Measurements from ENCODE around the gene SPACA6. TPM values are rescaled to one million over a fixed set of nuclear protein-coding genes. Genes with fewer than 3 reads are reported as not detected.
"Not testable (repeated sequence)": the region's sequence is repeated elsewhere in the genome, so short reads cannot be mapped to it uniquely, and the experiment has no call there.

The SPACA6 gene
- total RNA-seq, 2 experiments from 2014 or later, result 3.1 to 3.9 TPM

- H3K27me3 Mint-ChIP-seq; H3K9me3 Mint-ChIP-seq; DNase-seq; H3K36me3 Mint-ChIP-seq (ENCODE audit: low read depth); H3K4me3 Mint-ChIP-seq; H3K27ac Mint-ChIP-seq; H3K4me1 Mint-ChIP-seq; POLR2A ChIA-PET: not testable (repeated sequence)
- CTCF ChIA-PET, result interaction anchor here (0.9 to 1.3 kb wide), 2 partner anchors 15 to 109 kb away, joined by 3 to 4 read pairs; no protein-coding TSS in a partner anchor
Measured at GRCh38 chr19:51675911-51676565, 17.1 kb upstream of the SPACA6 start.

- CTCF ChIA-PET, result interaction anchor here (0.6 to 1.3 kb wide), 3 partner anchors 16 to 122 kb away, joined by 3 to 4 read pairs (median 3); no protein-coding TSS in a partner anchor
- Mint-ChIP-seq H3K27me3 (peaks cover 5% of the 10 kb centered on the region), H3K4me3 (no peak overlapping the region), H3K27ac (peak overlapping the region; percentile 36), H3K9me3 (peaks cover 8% of the 10 kb centered on the region), H3K4me1 (peaks cover 10% of the 10 kb centered on the region), H3K36me3 (ENCODE audit: low read depth) (no peaks in the 10 kb centered on the region)
- POLR2A ChIA-PET, result no interaction called here
- DNase-seq, result no peak
Measured at GRCh38 chr19:51676566-51677083, 16.5 kb upstream of the SPACA6 start.

- Mint-ChIP-seq H3K36me3 (ENCODE audit: low read depth) (no peaks in the 10 kb centered on the region), H3K27me3 (peaks cover 2% of the 10 kb centered on the region), H3K9me3 (peaks cover 22% of the 10 kb centered on the region), H3K4me1 (peaks cover 10% of the 10 kb centered on the region), H3K27ac (no peak overlapping the region), H3K4me3 (no peak overlapping the region)
- CTCF ChIA-PET, result interaction anchor here (0.6 to 1.4 kb wide), 3 partner anchors 10 to 24 kb away, joined by 3 to 4 read pairs (median 3); no protein-coding TSS in a partner anchor
- no peak for DNase-seq
- POLR2A ChIA-PET, result no interaction called here
Measured at GRCh38 chr19:51680474-51680873, 12.7 kb upstream of the SPACA6 start.

GRCh38 chr19:51681286-51681941 lies 11.7 kb upstream of the SPACA6 start:
- no peak overlapping the region for H3K27ac Mint-ChIP-seq
- H3K36me3 Mint-ChIP-seq (ENCODE audit: low read depth), result no peaks in the 10 kb centered on the region
- peaks cover 5% of the 10 kb centered on the region for H3K4me1 Mint-ChIP-seq
- H3K9me3 Mint-ChIP-seq, result peaks cover 26% of the 10 kb centered on the region
- H3K27me3 Mint-ChIP-seq, result peaks cover 2% of the 10 kb centered on the region
- no peak for DNase-seq
- CTCF ChIA-PET, result no interaction called here
- H3K4me3 Mint-ChIP-seq, result no peak overlapping the region
- POLR2A ChIA-PET, result interaction anchor here (0.5 kb wide), 1 partner anchor 285 kb away, joined by 15 read pairs; no protein-coding TSS in a partner anchor

- ChIA-PET CTCF (no interaction called here), POLR2A (no interaction called here)
- Mint-ChIP-seq H3K4me1 (peaks cover 12% of the 10 kb centered on the region), H3K27me3 (peaks cover 14% of the 10 kb centered on the region), H3K27ac (no peak overlapping the region), H3K36me3 (ENCODE audit: low read depth) (no peaks in the 10 kb centered on the region), H3K4me3 (no peak overlapping the region), H3K9me3 (peaks cover 22% of the 10 kb centered on the region)
- no peak for DNase-seq
Measured at GRCh38 chr19:51686171-51686570, 7.0 kb upstream of the SPACA6 start.

- POLR2A ChIA-PET, result no interaction called here
- CTCF ChIA-PET, result no interaction called here
Measured at GRCh38 chr19:51687791-51688670, 5.1 kb upstream of the SPACA6 start.

GRCh38 chr19:51688671-51689571 lies 4.2 kb upstream of the SPACA6 start:
- ChIA-PET POLR2A (interaction anchor here (0.5 kb wide), 1 partner anchor 1470 kb away, joined by 5 read pairs; the partner anchor contains the start of gene ZNF347), CTCF (no interaction called here)
- Mint-ChIP-seq H3K27ac (peak overlapping the region; percentile 82), H3K36me3 (ENCODE audit: low read depth) (no peaks in the 10 kb centered on the region), H3K4me3 (peak overlapping the region; percentile 67), H3K4me1 (peaks cover 20% of the 10 kb centered on the region), H3K9me3 (peaks cover 18% of the 10 kb centered on the region), H3K27me3 (peaks cover 14% of the 10 kb centered on the region)
- DNase-seq, result no peak

More at GRCh38 chr19:51687791-51688670, 5.1 kb upstream of the SPACA6 start:
- peaks cover 19% of the 10 kb centered on the region for H3K4me1 Mint-ChIP-seq
- peak overlapping the region; percentile 82 for H3K27ac Mint-ChIP-seq
- peaks cover 14% of the 10 kb centered on the region for H3K27me3 Mint-ChIP-seq
- H3K36me3 Mint-ChIP-seq (ENCODE audit: low read depth), result no peaks in the 10 kb centered on the region
- DNase-seq, result no peak
- H3K9me3 Mint-ChIP-seq, result peaks cover 22% of the 10 kb centered on the region
- peak overlapping the region; percentile 67 for H3K4me3 Mint-ChIP-seq

- Mint-ChIP-seq H3K9me3 (peaks cover 11% of the 10 kb centered on the region), H3K4me3 (peak overlapping the region; percentile 77), H3K27me3 (peaks cover 14% of the 10 kb centered on the region), H3K4me1 (peaks cover 20% of the 10 kb centered on the region), H3K36me3 (ENCODE audit: low read depth) (no peaks in the 10 kb centered on the region), H3K27ac (peak overlapping the region; percentile 72)
- ChIA-PET CTCF (interaction anchor here (0.5 kb wide), 1 partner anchor 10 kb away, joined by 3 read pairs; no protein-coding TSS in a partner anchor), POLR2A (interaction anchor here (0.5 kb wide), 1 partner anchor 21 kb away, joined by 4 read pairs; no protein-coding TSS in a partner anchor)
- DNase-seq, result no peak
Measured at GRCh38 chr19:51689751-51690453, 3.2 kb upstream of the SPACA6 start.

- peaks cover 20% of the 10 kb centered on the region for H3K4me1 Mint-ChIP-seq
- ChIA-PET CTCF (interaction anchor here (0.5 kb wide), 1 partner anchor 10 kb away, joined by 3 read pairs; no protein-coding TSS in a partner anchor), POLR2A (interaction anchor here (0.5 kb wide), 1 partner anchor 22 kb away, joined by 4 read pairs; no protein-coding TSS in a partner anchor)
- H3K27ac Mint-ChIP-seq, result peak overlapping the region; percentile 72
- peaks cover 14% of the 10 kb centered on the region for H3K27me3 Mint-ChIP-seq
- H3K9me3 Mint-ChIP-seq, result peaks cover 7% of the 10 kb centered on the region
- no peaks in the 10 kb centered on the region for H3K36me3 Mint-ChIP-seq (ENCODE audit: low read depth)
- DNase-seq, result peak; percentile 63
- H3K4me3 Mint-ChIP-seq, result peak overlapping the region; percentile 77
Measured at GRCh38 chr19:51690454-51691073, 2.6 kb upstream of the SPACA6 start.

- H3K4me3 Mint-ChIP-seq, result peak overlapping the region; percentile 40
- no peak for DNase-seq
- H3K4me1 Mint-ChIP-seq, result peaks cover 20% of the 10 kb centered on the region
- H3K27me3 Mint-ChIP-seq, result peaks cover 14% of the 10 kb centered on the region
- POLR2A ChIA-PET, result no interaction called here
- no peaks in the 10 kb centered on the region for H3K36me3 Mint-ChIP-seq (ENCODE audit: low read depth)
- CTCF ChIA-PET, result no interaction called here
- H3K27ac Mint-ChIP-seq, result peak overlapping the region; percentile 62
- H3K9me3 Mint-ChIP-seq, result peaks cover 2% of the 10 kb centered on the region
Measured at GRCh38 chr19:51691074-51691583, 2.0 kb upstream of the SPACA6 start.
